HFF-Myc (cell line): ENCODE results near the gene MCOLN1.

ENCODE experiments used
- DNase-seq: peaks from one replicate; pipeline ENCODE4 v3.0.0-alpha.2; 2011; ENCODE audit warnings: low read depth; ENCODE audit errors: extremely low read depth
- H3K4me3 ChIP-seq: replicated peaks from 2 replicates; pipeline ENCODE4 v1.5.1; 2011; ENCODE audit warnings: low read depth, mild to moderate bottlenecking, control low read depth, low read length
- CTCF ChIP-seq: IDR thresholded peaks from 2 replicates; pipeline ENCODE4 v1.5.1; 2012; ENCODE audit warnings: mild to moderate bottlenecking, low read depth, low read length, control low read depth; ENCODE audit errors: missing control alignments

MCOLN1 gene

GRCh38 chr19:7522072-7522922, at the start of gene MCOLN1:
Gene MCOLN1 (plus strand): TSS chr19:7522624. CDS start chr19:7522751, 127 bp downstream.
- peak within 1 kb of the TSS; percentile 60 for H3K4me3 ChIP-seq
- TF ChIP-seq CTCF: no peak
- DNase-seq: peak; percentile 85

GRCh38 chr19:7475665-7476064, 46.8 kb upstream of the MCOLN1 start:
- no peak for TF ChIP-seq CTCF
- H3K4me3 ChIP-seq: no peak overlapping the region
- DNase-seq: no peak

- no peak overlapping the region for H3K4me3 ChIP-seq
- no peak for TF ChIP-seq CTCF
- DNase-seq: no peak
Measured at GRCh38 chr19:7476241-7476640, 46.2 kb upstream of the MCOLN1 start.

DNA sequence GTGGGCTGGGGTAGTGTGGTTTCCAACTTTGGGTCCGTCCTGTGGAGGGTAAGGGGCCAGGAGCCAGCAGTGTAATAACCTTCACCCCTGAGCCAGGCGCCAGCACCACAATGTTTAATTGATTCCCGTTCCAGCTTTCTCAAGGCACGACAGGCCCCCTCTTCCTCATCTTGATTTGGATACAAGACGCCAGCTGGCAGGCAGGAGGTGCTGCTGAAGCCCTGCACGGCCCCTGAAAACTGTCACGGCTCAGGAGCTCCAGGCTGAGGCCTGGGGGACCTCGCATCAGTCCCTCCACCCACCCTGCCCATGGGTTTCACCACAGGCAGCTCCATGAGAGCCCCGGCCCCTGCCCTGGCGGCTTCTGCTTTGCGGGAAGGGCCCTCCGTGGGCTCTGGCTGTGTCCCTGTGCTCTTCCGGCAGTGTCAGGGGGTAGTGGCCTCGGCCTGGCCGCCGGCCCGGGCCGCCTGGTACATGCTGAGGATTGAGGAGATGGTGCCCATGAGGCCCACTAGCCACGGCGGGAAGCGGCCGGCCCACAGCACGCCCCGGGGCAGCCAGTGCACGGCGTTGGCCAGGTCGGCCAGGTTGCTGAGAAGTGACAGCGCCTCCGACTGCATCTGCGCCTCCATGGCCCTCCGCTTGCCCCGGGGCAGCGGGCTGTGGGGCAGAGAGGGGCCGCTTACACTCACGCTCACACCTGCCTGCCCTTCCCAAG, 45.5 kb upstream of the MCOLN1 start:
- TF ChIP-seq CTCF: no peak
- no peak for DNase-seq
- H3K4me3 ChIP-seq: no peak overlapping the region

GRCh38 chr19:7477758-7478157, 44.7 kb upstream of the MCOLN1 start:
- no peak for DNase-seq
- TF ChIP-seq CTCF: no peak

GRCh38 chr19:7478173-7478842, 44.1 kb upstream of the MCOLN1 start:
- H3K4me3 ChIP-seq: no peak overlapping the region
- no peak for TF ChIP-seq CTCF
- no peak for DNase-seq

More at GRCh38 chr19:7477758-7478157, 44.7 kb upstream of the MCOLN1 start:
- H3K4me3 ChIP-seq: no peak overlapping the region
